Muscle of leg (tissue), 11 donors: Measurements from ENCODE around the gene AP1G2. TPM values are rescaled to one million over a fixed set of nuclear protein-coding genes. Genes with fewer than 3 reads are reported as not detected.
"Not testable (repeated sequence)": the region's sequence is repeated elsewhere in the genome, so short reads cannot be mapped to it uniquely, and the experiment has no call there.

Source experiments
- DNase-seq: peaks from one replicate; pipeline ENCODE4 v3.0.0; 2013
- H3K27ac ChIP-seq: one replicate; pipeline ENCODE4 v1.5.1; 2013; ENCODE audit warnings: mild to moderate bottlenecking, low read length, control low read depth
- H3K27me3 ChIP-seq: one replicate; pipeline ENCODE4 v1.6.1; 2013; ENCODE audit warnings: low read length; ENCODE audit not compliant: control insufficient read depth, insufficient read depth
- H3K36me3 ChIP-seq: one replicate; pipeline ENCODE4 v1.6.1; 2013; ENCODE audit warnings: low read length; ENCODE audit not compliant: control insufficient read depth, insufficient read depth
- H3K4me1 ChIP-seq: one replicate; pipeline ENCODE4 v1.6.1; 2013; ENCODE audit warnings: low read length; ENCODE audit not compliant: control insufficient read depth, insufficient read depth
- H3K4me3 ChIP-seq: one replicate; pipeline ENCODE4 v1.5.1; 2013; ENCODE audit warnings: low read length, control low read depth
- H3K9me3 ChIP-seq: replicated peaks from 2 replicates; pipeline ENCODE4 v1.6.1; 2013; ENCODE audit warnings: low read depth, low read length; ENCODE audit not compliant: control insufficient read depth
- WGBS: methylation state at CpG from one replicate; pipeline ENCODE4 v1.1.5; 2013; ENCODE audit warnings: missing lambda C conversion rate; ENCODE audit not compliant: insufficient coverage; 5-methylcytosine and 5-hydroxymethylcytosine counted together
- polyA plus RNA-seq, 8 donors: library from polyadenylated mRNA; unstranded; fragments of 120-200 nt; gene quantifications; one replicate each; pipeline versions ENCODE4 v1.2.1 to v1.2.3, GENCODE V29; 2013; ENCODE audit warnings: inconsistent platforms in 1 of 8, low replicate concordance in 1 of 8; ENCODE audit not compliant: insufficient read length in 8 of 8, insufficient read depth in 1 of 8
- total RNA-seq: library from RNA; stranded (reverse); fragments of 120-200 nt; gene quantifications from one replicate; pipeline ENCODE4 v1.2.4, GENCODE V29; 2013

AP1G2 gene
- total and polyA plus RNA-seq, 9 donors, result 9.5 to 30.0 (median 17.1) TPM

GRCh38 chr14:23600806-23601205 lies 33.2 kb upstream of the AP1G2 start:
- H3K4me1 ChIP-seq, result no peaks in the 10 kb centered on the region
- H3K27ac ChIP-seq, result no peak overlapping the region
- no peaks in the 10 kb centered on the region for H3K9me3 ChIP-seq
- WGBS, result 100% methylated on average over 1 of the region's 1 CpG
- H3K36me3 ChIP-seq, result no peaks in the 10 kb centered on the region
- H3K27me3 ChIP-seq, result no peaks in the 10 kb centered on the region
- no peak for DNase-seq
- H3K4me3 ChIP-seq, result no peak overlapping the region

GRCh38 chr14:23600322-23600707 lies 32.7 kb upstream of the AP1G2 start:
- no peak overlapping the region for H3K4me3 ChIP-seq
- H3K9me3 ChIP-seq, result no peaks in the 10 kb centered on the region
- H3K27me3 ChIP-seq, result no peaks in the 10 kb centered on the region
- WGBS, result no CpG with 5 or more reads among the region's 2 CpGs
- H3K4me1 ChIP-seq, result no peaks in the 10 kb centered on the region
- no peak for DNase-seq
- no peaks in the 10 kb centered on the region for H3K36me3 ChIP-seq
- no peak overlapping the region for H3K27ac ChIP-seq

GRCh38 chr14:23594191-23594590 lies 26.6 kb upstream of the AP1G2 start:
- H3K36me3 ChIP-seq, H3K4me3 ChIP-seq, H3K4me1 ChIP-seq, H3K9me3 ChIP-seq, H3K27ac ChIP-seq, DNase-seq, H3K27me3 ChIP-seq: not testable (repeated sequence)
- WGBS, result no CpG with 5 or more reads among the region's 3 CpGs

GRCh38 chr14:23590198-23590597 lies 22.6 kb upstream of the AP1G2 start:
- Histone ChIP-seq H3K27me3 (no peaks in the 10 kb centered on the region), H3K4me3 (no peak overlapping the region), H3K4me1 (peaks cover 5% of the 10 kb centered on the region), H3K36me3 (no peaks in the 10 kb centered on the region), H3K9me3 (no peaks in the 10 kb centered on the region), H3K27ac (no peak overlapping the region)
- whole genome bisulfite sequencing, result no CpG with 5 or more reads among the region's 4 CpGs
- no peak for DNase-seq

- DNase-seq, result no peak
- Histone ChIP-seq H3K27me3 (no peaks in the 10 kb centered on the region), H3K4me1 (peaks cover 5% of the 10 kb centered on the region), H3K9me3 (no peaks in the 10 kb centered on the region), H3K36me3 (no peaks in the 10 kb centered on the region), H3K4me3 (no peak overlapping the region), H3K27ac (no peak overlapping the region)
- WGBS, result 82% methylated on average over 1 of the region's 2 CpGs
Observed at GRCh38 chr14:23589606-23590005, 22.0 kb upstream of the AP1G2 start.

GRCh38 chr14:23588884-23589598 lies 21.4 kb upstream of the AP1G2 start:
- no peaks in the 10 kb centered on the region for H3K9me3 ChIP-seq
- DNase-seq, result peak; percentile 92
- H3K4me3 ChIP-seq, result no peak overlapping the region
- H3K4me1 ChIP-seq, result peaks cover 5% of the 10 kb centered on the region
- H3K27ac ChIP-seq, result no peak overlapping the region
- no CpG with 5 or more reads among the region's 5 CpGs for WGBS
- no peaks in the 10 kb centered on the region for H3K27me3 ChIP-seq
- H3K36me3 ChIP-seq, result no peaks in the 10 kb centered on the region

GRCh38 chr14:23584527-23585203 lies 17.1 kb upstream of the AP1G2 start:
- WGBS, result 89% methylated on average over 10 of the region's 26 CpGs
- not testable (repeated sequence) for DNase-seq, H3K27ac ChIP-seq

GRCh38 chr14:23583761-23584526 lies 16.4 kb upstream of the AP1G2 start:
- H3K36me3 ChIP-seq, H3K9me3 ChIP-seq, H3K4me1 ChIP-seq, H3K27ac ChIP-seq, H3K4me3 ChIP-seq, DNase-seq: not testable (repeated sequence)
- WGBS, result 71% methylated on average over 11 of the region's 25 CpGs
- peaks cover 28% of the 10 kb centered on the region for H3K27me3 ChIP-seq

More at GRCh38 chr14:23584527-23585203, 17.1 kb upstream of the AP1G2 start:
- H3K4me3 ChIP-seq, H3K4me1 ChIP-seq, H3K36me3 ChIP-seq, H3K9me3 ChIP-seq: not testable (repeated sequence)
- peaks cover 21% of the 10 kb centered on the region for H3K27me3 ChIP-seq

GRCh38 chr14:23582906-23583760 lies 15.5 kb upstream of the AP1G2 start:
- no peak overlapping the region for H3K4me3 ChIP-seq
- WGBS, result no CpG with 5 or more reads among the region's 3 CpGs
- H3K9me3 ChIP-seq, result no peaks in the 10 kb centered on the region
- peaks cover 37% of the 10 kb centered on the region for H3K27me3 ChIP-seq
- H3K36me3 ChIP-seq, result no peaks in the 10 kb centered on the region
- H3K27ac ChIP-seq, result no peak overlapping the region
- DNase-seq, result no peak
- peaks cover 3% of the 10 kb centered on the region for H3K4me1 ChIP-seq
